ENCODE results near the gene CSF1.
"Not testable (repeated sequence)": the region's sequence is repeated elsewhere in the genome, so short reads cannot be mapped to it uniquely, and the experiment has no call there.

CSF1 gene

DNA sequence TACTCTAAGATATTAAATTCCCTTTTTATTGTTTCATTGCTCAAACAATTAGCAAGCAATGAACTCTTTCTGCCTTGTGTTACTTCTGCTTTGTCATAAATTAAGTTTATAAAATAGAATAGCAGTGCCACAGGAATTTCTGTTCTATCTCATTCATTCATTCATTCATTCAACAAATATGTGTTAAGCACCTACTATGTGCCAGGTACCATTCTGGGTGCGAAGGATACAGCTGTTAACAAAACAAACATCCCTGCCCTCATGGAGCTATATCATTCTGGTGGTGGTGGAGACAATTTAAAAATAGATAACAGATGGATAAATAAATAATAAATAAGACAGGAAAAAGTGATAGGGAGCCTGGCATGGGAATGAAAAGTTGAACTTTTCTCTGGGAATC is 39.4 kb downstream of the CSF1 start:
- no peaks in the 10 kb centered on the region for H3K36me3 ChIP-seq (ENCODE audit: control insufficient read depth in 1 of 2, insufficient read depth in 2 of 2, low read length in 2 of 2)
- H3K4me1 ChIP-seq (ENCODE audit: control insufficient read depth in 1 of 2, insufficient read depth in 2 of 2, low read length in 2 of 2), result peaks cover 0 to 4% of the 10 kb centered on the region in 2 donors
- H3K9me3 ChIP-seq (ENCODE audit: control insufficient read depth in 1 of 2, low read length in 2 of 2), result no peaks in the 10 kb centered on the region
- H3K27me3 ChIP-seq (ENCODE audit: low read depth, low read length), result no peaks in the 10 kb centered on the region
- no peak overlapping the region for H3K27ac ChIP-seq (ENCODE audit: low read length)
- H3K4me3 ChIP-seq (ENCODE audit: low read depth in 1 of 2, low read length in 2 of 2), result no peak overlapping the region

DNA sequence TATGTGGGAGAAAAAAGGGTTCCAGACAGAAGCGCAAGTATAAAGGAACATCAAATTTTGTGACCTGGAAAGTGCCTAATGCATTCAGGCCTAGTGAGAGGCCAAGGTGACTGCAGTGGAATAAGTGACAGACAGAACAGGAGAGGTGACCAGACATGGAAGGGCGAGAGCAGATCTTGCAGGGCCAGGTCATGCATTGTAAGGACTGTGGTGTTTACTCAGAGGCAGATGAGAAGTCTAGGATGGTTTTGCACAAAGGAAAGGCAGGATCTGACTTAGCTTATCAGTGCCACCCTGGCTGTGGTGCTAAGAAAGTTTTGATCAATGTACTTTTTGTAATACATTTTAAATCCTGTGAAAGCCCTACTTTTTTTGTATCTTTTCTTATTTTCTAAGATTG is 39.9 kb downstream of the CSF1 start:
- no peak overlapping the region for H3K4me3 ChIP-seq (ENCODE audit: low read depth in 1 of 2, low read length in 2 of 2)
- no peak overlapping the region for H3K27ac ChIP-seq (ENCODE audit: low read length)
- H3K27me3 ChIP-seq (ENCODE audit: low read depth, low read length), result no peaks in the 10 kb centered on the region
- H3K9me3 ChIP-seq (ENCODE audit: control insufficient read depth in 1 of 2, low read length in 2 of 2), result no peaks in the 10 kb centered on the region
- H3K36me3 ChIP-seq (ENCODE audit: control insufficient read depth in 1 of 2, insufficient read depth in 2 of 2, low read length in 2 of 2), result no peaks in the 10 kb centered on the region
- peaks cover 0 to 4% of the 10 kb centered on the region in 2 donors for H3K4me1 ChIP-seq (ENCODE audit: control insufficient read depth in 1 of 2, insufficient read depth in 2 of 2, low read length in 2 of 2)

GRCh38 chr1:109951501-109951900 is 40.9 kb downstream of the CSF1 start:
- H3K36me3 ChIP-seq (ENCODE audit: control insufficient read depth in 1 of 2, insufficient read depth in 2 of 2, low read length in 2 of 2); H3K4me3 ChIP-seq (ENCODE audit: low read depth in 1 of 2, low read length in 2 of 2); H3K27ac ChIP-seq (ENCODE audit: low read length); H3K9me3 ChIP-seq (ENCODE audit: control insufficient read depth in 1 of 2, low read length in 2 of 2); H3K4me1 ChIP-seq (ENCODE audit: control insufficient read depth in 1 of 2, insufficient read depth in 2 of 2, low read length in 2 of 2); H3K27me3 ChIP-seq (ENCODE audit: low read depth, low read length): not testable (repeated sequence)

DNA sequence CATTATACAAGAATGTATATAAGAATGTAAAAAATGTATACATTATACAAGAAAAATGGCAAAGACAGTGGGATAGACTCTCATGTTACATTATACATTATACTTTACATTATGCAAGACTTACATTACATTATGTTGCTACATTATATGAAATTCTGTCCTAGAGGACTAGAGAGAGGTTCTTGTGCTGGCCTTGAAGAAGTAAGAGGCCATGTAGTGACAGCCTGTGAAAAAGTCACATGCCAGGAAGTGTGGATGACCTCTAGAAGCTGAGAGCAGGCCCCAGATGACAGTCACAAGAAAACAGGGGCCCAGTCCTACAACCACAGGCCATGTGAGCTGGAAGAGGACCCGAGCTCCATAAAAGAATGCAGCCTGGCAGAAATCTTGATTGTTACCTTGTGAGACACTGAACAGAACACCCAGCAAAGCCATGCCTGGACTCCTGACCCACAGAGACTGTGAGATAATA is 43.4 kb downstream of the CSF1 start:
- Histone ChIP-seq H3K9me3 (ENCODE audit: control insufficient read depth in 1 of 2, low read length in 2 of 2) (no peaks in the 10 kb centered on the region), H3K36me3 (ENCODE audit: control insufficient read depth in 1 of 2, insufficient read depth in 2 of 2, low read length in 2 of 2) (no peaks in the 10 kb centered on the region), H3K4me3 (ENCODE audit: low read depth in 1 of 2, low read length in 2 of 2) (no peak overlapping the region), H3K27ac (ENCODE audit: low read length) (no peak overlapping the region), H3K27me3 (ENCODE audit: low read depth, low read length) (no peaks in the 10 kb centered on the region), H3K4me1 (ENCODE audit: control insufficient read depth in 1 of 2, insufficient read depth in 2 of 2, low read length in 2 of 2) (peaks cover 0 to 8% of the 10 kb centered on the region in 2 donors)

DNA sequence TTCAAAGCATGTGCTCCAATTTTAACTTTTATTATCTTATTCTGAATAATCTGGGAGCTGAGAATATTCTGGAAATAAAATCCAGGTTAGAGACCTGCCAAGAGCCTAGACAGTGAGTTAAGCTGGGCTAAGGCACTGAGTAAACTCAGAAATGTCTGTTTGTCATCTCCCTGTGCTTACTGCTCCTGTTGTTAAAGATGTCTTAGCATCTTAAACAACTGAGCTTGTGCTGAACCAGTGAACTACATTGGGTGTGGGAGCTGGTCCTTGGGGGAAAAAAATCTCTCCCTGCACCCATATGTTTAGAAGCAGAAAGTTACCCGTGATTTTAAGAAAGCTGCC is 49.0 kb downstream of the CSF1 start:
- H3K27ac ChIP-seq (ENCODE audit: low read length), result peak overlapping the region; percentile 16
- no peaks in the 10 kb centered on the region for H3K27me3 ChIP-seq (ENCODE audit: low read depth, low read length)
- H3K4me1 ChIP-seq (ENCODE audit: control insufficient read depth in 1 of 2, insufficient read depth in 2 of 2, low read length in 2 of 2), result peaks cover 14% of the 10 kb centered on the region in 2 donors
- no peak overlapping the region for H3K4me3 ChIP-seq (ENCODE audit: low read depth in 1 of 2, low read length in 2 of 2)
- no peaks in the 10 kb centered on the region for H3K9me3 ChIP-seq (ENCODE audit: control insufficient read depth in 1 of 2, low read length in 2 of 2)
- H3K36me3 ChIP-seq (ENCODE audit: control insufficient read depth in 1 of 2, insufficient read depth in 2 of 2, low read length in 2 of 2), result no peaks in the 10 kb centered on the region

GRCh38 chr1:109959974-109960744 is 49.5 kb downstream of the CSF1 start:
- Histone ChIP-seq H3K27me3 (ENCODE audit: low read depth, low read length) (no peaks in the 10 kb centered on the region), H3K4me3 (ENCODE audit: low read depth in 1 of 2, low read length in 2 of 2) (no peak overlapping the region), H3K4me1 (ENCODE audit: control insufficient read depth in 1 of 2, insufficient read depth in 2 of 2, low read length in 2 of 2) (peaks cover 14% of the 10 kb centered on the region in 2 donors), H3K27ac (ENCODE audit: low read length) (peak overlapping the region; percentile 16), H3K9me3 (ENCODE audit: control insufficient read depth in 1 of 2, low read length in 2 of 2) (no peaks in the 10 kb centered on the region), H3K36me3 (ENCODE audit: control insufficient read depth in 1 of 2, insufficient read depth in 2 of 2, low read length in 2 of 2) (no peaks in the 10 kb centered on the region)

GRCh38 chr1:109960745-109961094 is 50.1 kb downstream of the CSF1 start:
- Histone ChIP-seq H3K36me3 (ENCODE audit: control insufficient read depth in 1 of 2, insufficient read depth in 2 of 2, low read length in 2 of 2) (no peaks in the 10 kb centered on the region), H3K27ac (ENCODE audit: low read length) (no peak overlapping the region), H3K4me1 (ENCODE audit: control insufficient read depth in 1 of 2, insufficient read depth in 2 of 2, low read length in 2 of 2) (peaks cover 14% of the 10 kb centered on the region in 2 donors), H3K4me3 (ENCODE audit: low read depth in 1 of 2, low read length in 2 of 2) (no peak overlapping the region), H3K9me3 (ENCODE audit: control insufficient read depth in 1 of 2, low read length in 2 of 2) (no peaks in the 10 kb centered on the region), H3K27me3 (ENCODE audit: low read depth, low read length) (no peaks in the 10 kb centered on the region)

DNA sequence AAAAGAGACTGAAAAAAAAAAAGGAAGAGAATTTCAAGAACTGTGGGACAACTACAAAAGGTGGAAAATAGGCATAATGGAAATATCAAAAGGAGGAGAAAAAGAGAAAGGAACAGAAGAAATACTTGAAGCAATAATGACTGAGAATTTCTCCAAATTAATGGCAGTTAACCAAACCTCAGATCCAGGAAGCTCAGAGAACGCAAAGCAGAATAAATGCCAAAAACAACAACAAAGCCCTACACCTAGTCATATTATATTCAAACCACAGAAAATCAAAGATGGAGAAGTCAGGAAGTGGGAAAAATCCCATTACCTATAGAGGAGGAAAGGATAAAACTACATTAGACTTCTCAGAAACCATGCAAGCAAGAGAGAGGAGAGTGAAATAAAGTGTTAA is 53.2 kb downstream of the CSF1 start:
- Histone ChIP-seq H3K4me1 (ENCODE audit: control insufficient read depth in 1 of 2, insufficient read depth in 2 of 2, low read length in 2 of 2) (peaks cover 10 to 14% of the 10 kb centered on the region in 2 donors), H3K36me3 (ENCODE audit: control insufficient read depth in 1 of 2, insufficient read depth in 2 of 2, low read length in 2 of 2) (no peaks in the 10 kb centered on the region), H3K9me3 (ENCODE audit: control insufficient read depth in 1 of 2, low read length in 2 of 2) (no peaks in the 10 kb centered on the region), H3K4me3 (ENCODE audit: low read depth in 1 of 2, low read length in 2 of 2) (no peak overlapping the region), H3K27me3 (ENCODE audit: low read depth, low read length) (no peaks in the 10 kb centered on the region), H3K27ac (ENCODE audit: low read length) (no peak overlapping the region)

- H3K27me3 ChIP-seq (ENCODE audit: low read depth, low read length), result no peaks in the 10 kb centered on the region
- H3K9me3 ChIP-seq (ENCODE audit: control insufficient read depth in 1 of 2, low read length in 2 of 2), result no peaks in the 10 kb centered on the region
- H3K4me1 ChIP-seq (ENCODE audit: control insufficient read depth in 1 of 2, insufficient read depth in 2 of 2, low read length in 2 of 2), result no peaks in the 10 kb centered on the region
- no peak overlapping the region for H3K27ac ChIP-seq (ENCODE audit: low read length)
- H3K36me3 ChIP-seq (ENCODE audit: control insufficient read depth in 1 of 2, insufficient read depth in 2 of 2, low read length in 2 of 2), result no peaks in the 10 kb centered on the region
- no peak overlapping the region for H3K4me3 ChIP-seq (ENCODE audit: low read depth in 1 of 2, low read length in 2 of 2)
Measured at GRCh38 chr1:109969146-109969829, 58.6 kb downstream of the CSF1 start.

DNA sequence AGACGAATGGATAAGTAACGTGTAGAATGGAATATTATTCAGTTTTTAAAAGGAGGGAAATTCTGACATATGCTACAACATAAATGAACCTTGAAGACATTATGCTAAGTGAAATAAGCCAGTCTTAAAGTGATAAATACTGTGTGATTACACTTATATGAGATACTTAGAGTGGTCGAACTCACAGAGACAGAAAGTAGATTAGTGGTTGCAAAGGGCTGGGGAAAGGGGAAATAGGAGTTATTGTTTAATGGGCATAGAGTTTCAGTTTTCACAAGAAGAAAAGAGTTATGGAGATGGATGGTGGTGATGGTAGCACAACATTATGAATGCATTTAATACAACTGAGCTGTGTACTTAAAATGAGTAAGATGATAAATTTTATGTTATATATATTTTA is 59.3 kb downstream of the CSF1 start:
- H3K4me3 ChIP-seq (ENCODE audit: low read depth in 1 of 2, low read length in 2 of 2), result no peak overlapping the region
- no peaks in the 10 kb centered on the region for H3K36me3 ChIP-seq (ENCODE audit: control insufficient read depth in 1 of 2, insufficient read depth in 2 of 2, low read length in 2 of 2)

DNA sequence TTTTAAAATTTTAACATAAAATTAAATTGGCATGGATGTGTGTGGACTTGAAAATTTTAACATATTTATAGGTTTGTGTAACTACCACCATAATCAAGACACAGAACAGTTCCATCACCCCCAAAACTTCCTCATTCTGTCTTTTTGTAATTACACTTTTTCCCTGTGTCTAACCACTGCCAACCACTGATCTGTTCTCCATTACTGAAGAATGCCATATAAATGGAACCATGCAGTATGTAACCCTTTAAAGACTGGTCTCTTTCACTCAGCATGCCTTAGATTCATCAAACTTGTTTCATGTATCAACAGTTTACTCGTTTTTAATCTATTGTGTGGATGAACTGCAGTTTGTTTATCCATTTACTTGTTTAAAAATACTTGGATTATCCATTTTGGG is 60.9 kb downstream of the CSF1 start:
- H3K27ac ChIP-seq (ENCODE audit: low read length), result no peak overlapping the region
- H3K27me3 ChIP-seq (ENCODE audit: low read depth, low read length), result no peaks in the 10 kb centered on the region
- H3K9me3 ChIP-seq (ENCODE audit: control insufficient read depth in 1 of 2, low read length in 2 of 2), result no peaks in the 10 kb centered on the region
- no peaks in the 10 kb centered on the region for H3K36me3 ChIP-seq (ENCODE audit: control insufficient read depth in 1 of 2, insufficient read depth in 2 of 2, low read length in 2 of 2)
- no peak overlapping the region for H3K4me3 ChIP-seq (ENCODE audit: low read depth in 1 of 2, low read length in 2 of 2)
- no peaks in the 10 kb centered on the region for H3K4me1 ChIP-seq (ENCODE audit: control insufficient read depth in 1 of 2, insufficient read depth in 2 of 2, low read length in 2 of 2)

More for the DNA sequence above, 59.3 kb downstream of the CSF1 start:
- Histone ChIP-seq H3K9me3 (ENCODE audit: control insufficient read depth in 1 of 2, low read length in 2 of 2) (no peaks in the 10 kb centered on the region), H3K27ac (ENCODE audit: low read length) (no peak overlapping the region), H3K27me3 (ENCODE audit: low read depth, low read length) (no peaks in the 10 kb centered on the region), H3K4me1 (ENCODE audit: control insufficient read depth in 1 of 2, insufficient read depth in 2 of 2, low read length in 2 of 2) (no peaks in the 10 kb centered on the region)

DNA sequence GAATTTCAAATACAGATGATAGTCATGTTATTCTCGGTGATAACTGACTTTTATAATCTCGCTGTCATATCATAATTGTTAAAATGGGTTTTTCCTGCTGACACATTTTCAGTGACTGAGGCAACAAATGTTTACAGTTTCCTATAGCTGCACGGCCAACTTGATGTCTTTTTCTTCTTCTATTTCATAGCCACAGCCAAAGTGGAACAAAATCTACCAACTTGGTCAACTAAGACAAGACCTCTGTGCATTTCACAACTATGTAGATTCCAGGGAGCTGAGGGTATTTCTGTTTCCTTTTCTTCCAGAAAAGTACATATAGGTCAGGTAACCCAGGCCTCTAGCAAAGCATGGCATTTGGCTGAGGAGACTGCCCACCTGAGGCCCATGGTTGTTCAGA is 63.5 kb downstream of the CSF1 start:
- Histone ChIP-seq H3K27ac (ENCODE audit: low read length) (no peak overlapping the region), H3K4me3 (ENCODE audit: low read depth in 1 of 2, low read length in 2 of 2) (no peak overlapping the region), H3K9me3 (ENCODE audit: control insufficient read depth in 1 of 2, low read length in 2 of 2) (no peaks in the 10 kb centered on the region), H3K36me3 (ENCODE audit: control insufficient read depth in 1 of 2, insufficient read depth in 2 of 2, low read length in 2 of 2) (no peaks in the 10 kb centered on the region), H3K4me1 (ENCODE audit: control insufficient read depth in 1 of 2, insufficient read depth in 2 of 2, low read length in 2 of 2) (no peaks in the 10 kb centered on the region), H3K27me3 (ENCODE audit: low read depth, low read length) (no peaks in the 10 kb centered on the region)

Data from muscle layer of duodenum (tissue), 2 donors.